Mesothelial cell of epicardium (in vitro differentiated cells): ENCODE data around the gene CORO6. TPM values are rescaled to one million over a fixed set of nuclear protein-coding genes. Genes with fewer than 3 reads are reported as not detected.
A peak's percentile ranks its signal among the peaks of the same experiment; 100 is the strongest.

Experiments
- DNase-seq, 2 experiments: peaks; one replicate each; pipeline ENCODE4 v3.0.0; 2021; ENCODE audit warnings: low spot score in 2 of 2; ENCODE audit not compliant: unreplicated experiment in 2 of 2
- H3K27ac Mint-ChIP-seq: 2 replicates; pipeline ENCODE4 v1.8.0; 2021; ENCODE audit warnings: mixed read lengths
- H3K27me3 Mint-ChIP-seq: 2 replicates; pipeline ENCODE4 v1.8.0; 2021; ENCODE audit warnings: low read depth, mixed read lengths
- H3K36me3 Mint-ChIP-seq: 2 replicates; pipeline ENCODE4 v1.8.0; 2021; ENCODE audit warnings: mixed read lengths
- H3K4me1 Mint-ChIP-seq: 2 replicates; pipeline ENCODE4 v1.8.0; 2021; ENCODE audit warnings: mixed read lengths
- H3K4me3 Mint-ChIP-seq: 2 replicates; pipeline ENCODE4 v1.8.0; 2021; ENCODE audit warnings: mild to moderate bottlenecking, moderate library complexity, mixed read lengths
- H3K9me3 Mint-ChIP-seq: 2 replicates; pipeline ENCODE4 v1.8.0; 2021; ENCODE audit warnings: mixed read lengths
- CTCF ChIP-seq: fragments of 200-600 bp; sonication (generic); IDR thresholded peaks from one replicate; pipeline ENCODE4 v1.5.0; 2021; ENCODE audit warnings: antibody characterized with exemption; ENCODE audit not compliant: unreplicated experiment
- total RNA-seq: library from RNA; stranded (reverse); gene quantifications from 3 replicates; pipeline ENCODE4 v1.2.1, GENCODE V29; 2021

CORO6 gene
- total RNA-seq, 1 donor from 2014 or later, result 3.4 TPM

GRCh38 chr17:29616300-29617048, 6.2 kb downstream of the CORO6 start:
- peaks cover 17% of the 10 kb centered on the region for H3K4me1 Mint-ChIP-seq
- TF ChIP-seq CTCF, result no peak
- peak overlapping the region; percentile 73 for H3K4me3 Mint-ChIP-seq
- no peak for DNase-seq
- H3K9me3 Mint-ChIP-seq, result no peaks in the 10 kb centered on the region
- H3K27ac Mint-ChIP-seq, result no peak overlapping the region
- H3K27me3 Mint-ChIP-seq, result peaks cover 68% of the 10 kb centered on the region
- no peaks in the 10 kb centered on the region for H3K36me3 Mint-ChIP-seq

GRCh38 chr17:29615492-29616299, 7.0 kb downstream of the CORO6 start:
- peak in 1 of 2 experiments; percentile 78 for DNase-seq
- H3K4me3 Mint-ChIP-seq, result peak overlapping the region; percentile 73
- no peaks in the 10 kb centered on the region for H3K36me3 Mint-ChIP-seq
- no peaks in the 10 kb centered on the region for H3K9me3 Mint-ChIP-seq
- H3K4me1 Mint-ChIP-seq, result peaks cover 17% of the 10 kb centered on the region
- peak overlapping the region; percentile 83 for H3K27ac Mint-ChIP-seq
- TF ChIP-seq CTCF, result no peak
- H3K27me3 Mint-ChIP-seq, result peaks cover 63% of the 10 kb centered on the region

GRCh38 chr17:29615048-29615385, 7.7 kb downstream of the CORO6 start:
- H3K27me3 Mint-ChIP-seq, result peaks cover 56% of the 10 kb centered on the region
- no peak for DNase-seq
- H3K36me3 Mint-ChIP-seq, result no peaks in the 10 kb centered on the region
- no peaks in the 10 kb centered on the region for H3K9me3 Mint-ChIP-seq
- peak overlapping the region; percentile 69 for H3K27ac Mint-ChIP-seq
- H3K4me3 Mint-ChIP-seq, result peak overlapping the region; percentile 46
- no peak for TF ChIP-seq CTCF
- peaks cover 17% of the 10 kb centered on the region for H3K4me1 Mint-ChIP-seq

GRCh38 chr17:29614349-29615047, 8.2 kb downstream of the CORO6 start:
- Mint-ChIP-seq H3K27ac (peak overlapping the region; percentile 69), H3K36me3 (no peaks in the 10 kb centered on the region), H3K9me3 (no peaks in the 10 kb centered on the region), H3K27me3 (peaks cover 51% of the 10 kb centered on the region), H3K4me3 (peak overlapping the region; percentile 46), H3K4me1 (peaks cover 17% of the 10 kb centered on the region)
- no peak for TF ChIP-seq CTCF
- DNase-seq, result no peak

- no peak for TF ChIP-seq CTCF
- H3K27me3 Mint-ChIP-seq, result peaks cover 46% of the 10 kb centered on the region
- no peak overlapping the region for H3K27ac Mint-ChIP-seq
- no peaks in the 10 kb centered on the region for H3K36me3 Mint-ChIP-seq
- H3K4me3 Mint-ChIP-seq, result peak overlapping the region; percentile 46
- peaks cover 17% of the 10 kb centered on the region for H3K4me1 Mint-ChIP-seq
- no peaks in the 10 kb centered on the region for H3K9me3 Mint-ChIP-seq
- no peak for DNase-seq
Measured at GRCh38 chr17:29613856-29614255, 8.9 kb downstream of the CORO6 start.
